ENCODE data around the gene CYSTM1.

DNA sequence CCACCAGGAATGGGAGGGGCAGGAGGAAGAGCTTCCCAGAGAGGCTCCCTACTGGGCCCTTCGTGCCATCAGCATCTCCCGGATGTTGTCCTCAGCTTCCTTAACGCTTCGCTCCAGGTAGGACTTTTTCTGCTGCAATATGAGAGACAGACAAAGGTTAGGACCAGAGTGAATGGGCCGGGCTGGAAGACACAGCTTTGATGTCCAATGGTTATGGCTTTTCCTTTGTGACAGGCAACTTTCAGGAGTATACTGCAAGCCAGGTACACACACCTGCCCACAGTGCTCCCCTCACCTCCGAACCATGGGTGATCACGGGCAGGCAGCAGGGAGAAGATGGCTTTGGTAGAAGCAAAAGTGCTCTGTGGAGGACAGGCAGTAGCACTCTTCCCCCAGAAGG, 70.9 kb downstream of the CYSTM1 start:
- TF ChIP-seq, protein P1, sequence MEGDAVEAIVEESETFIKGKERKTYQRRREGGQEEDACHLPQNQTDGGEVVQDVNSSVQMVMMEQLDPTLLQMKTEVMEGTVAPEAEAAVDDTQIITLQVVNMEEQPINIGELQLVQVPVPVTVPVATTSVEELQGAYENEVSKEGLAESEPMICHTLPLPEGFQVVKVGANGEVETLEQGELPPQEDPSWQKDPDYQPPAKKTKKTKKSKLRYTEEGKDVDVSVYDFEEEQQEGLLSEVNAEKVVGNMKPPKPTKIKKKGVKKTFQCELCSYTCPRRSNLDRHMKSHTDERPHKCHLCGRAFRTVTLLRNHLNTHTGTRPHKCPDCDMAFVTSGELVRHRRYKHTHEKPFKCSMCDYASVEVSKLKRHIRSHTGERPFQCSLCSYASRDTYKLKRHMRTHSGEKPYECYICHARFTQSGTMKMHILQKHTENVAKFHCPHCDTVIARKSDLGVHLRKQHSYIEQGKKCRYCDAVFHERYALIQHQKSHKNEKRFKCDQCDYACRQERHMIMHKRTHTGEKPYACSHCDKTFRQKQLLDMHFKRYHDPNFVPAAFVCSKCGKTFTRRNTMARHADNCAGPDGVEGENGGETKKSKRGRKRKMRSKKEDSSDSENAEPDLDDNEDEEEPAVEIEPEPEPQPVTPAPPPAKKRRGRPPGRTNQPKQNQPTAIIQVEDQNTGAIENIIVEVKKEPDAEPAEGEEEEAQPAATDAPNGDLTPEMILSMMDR (IDR thresholded peaks at IDR 0.05; ENCODE audit: poor library complexity, severe bottlenecking), result no peak
- no peak for TF ChIP-seq TAF1 (IDR thresholded peaks at IDR 0.05; ENCODE audit: low read depth)

Data from neural cell (in vitro differentiated cells).